OCI-M2 (cell line): ENCODE results near the gene TMPRSS2.

ENCODE experiments used
- DNase-seq: peaks from one replicate; lab custom pipeline; 2025; ENCODE audit not compliant: unreplicated experiment; lab: John Stamatoyannopoulos, UW

TMPRSS2 gene

GRCh38 chr21:41482980-41483379 is 25.0 kb downstream of the TMPRSS2 start:
- no peak for DNase-seq

- no peak for DNase-seq
Observed at GRCh38 chr21:41482301-41482700, 25.7 kb downstream of the TMPRSS2 start.

DNA sequence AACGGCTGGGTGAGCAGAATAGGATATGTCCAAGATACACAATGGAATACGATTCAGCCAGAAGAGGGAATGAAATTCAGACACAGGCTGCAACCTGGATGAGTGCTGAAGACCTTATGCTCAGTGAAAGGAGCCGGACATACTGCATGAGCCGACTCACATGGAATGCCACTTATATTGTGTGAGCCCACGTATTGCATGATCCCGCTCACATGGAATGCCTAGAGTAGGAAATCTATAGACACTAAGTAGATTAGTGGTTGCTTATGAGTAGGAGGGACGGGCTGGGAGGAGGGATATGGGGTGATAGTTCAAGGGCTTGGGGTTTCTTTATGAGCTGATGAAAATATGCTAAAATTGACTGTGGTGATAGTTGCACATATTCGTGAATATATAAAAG is 26.8 kb downstream of the TMPRSS2 start:
- DNase-seq: no peak

DNA sequence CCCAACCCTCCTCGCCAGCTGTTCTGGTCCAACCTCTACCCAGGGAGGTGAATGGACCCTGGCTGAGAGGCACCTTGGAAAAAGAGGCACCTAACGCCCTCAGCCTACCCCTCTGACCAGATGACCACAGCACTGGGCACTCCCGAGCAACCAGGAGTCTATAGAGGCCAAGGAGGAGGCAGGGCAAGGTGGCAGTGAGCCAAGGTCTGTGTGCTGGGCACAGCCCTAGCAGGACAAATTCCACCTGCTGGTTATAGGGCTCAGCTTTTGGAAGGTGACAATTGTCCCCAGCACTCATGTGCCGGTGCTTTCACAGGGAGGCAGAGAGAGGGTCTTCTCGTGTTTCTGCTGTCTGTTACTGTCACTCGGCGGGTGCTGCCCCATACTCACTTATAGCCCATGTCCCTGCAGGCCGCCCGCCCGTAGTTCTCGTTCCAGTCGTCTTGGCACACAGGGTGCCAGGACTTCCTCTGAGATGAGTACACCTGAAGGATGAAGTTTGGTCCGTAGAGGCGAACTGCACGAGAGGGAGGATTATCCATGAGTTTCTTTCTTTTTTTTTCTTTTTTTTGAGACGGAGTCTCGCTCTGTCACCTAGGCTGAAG is 27.8 kb downstream of the TMPRSS2 start:
- DNase-seq: no peak

GRCh38 chr21:41479686-41480085 is 28.3 kb downstream of the TMPRSS2 start:
- DNase-seq: no peak

DNA sequence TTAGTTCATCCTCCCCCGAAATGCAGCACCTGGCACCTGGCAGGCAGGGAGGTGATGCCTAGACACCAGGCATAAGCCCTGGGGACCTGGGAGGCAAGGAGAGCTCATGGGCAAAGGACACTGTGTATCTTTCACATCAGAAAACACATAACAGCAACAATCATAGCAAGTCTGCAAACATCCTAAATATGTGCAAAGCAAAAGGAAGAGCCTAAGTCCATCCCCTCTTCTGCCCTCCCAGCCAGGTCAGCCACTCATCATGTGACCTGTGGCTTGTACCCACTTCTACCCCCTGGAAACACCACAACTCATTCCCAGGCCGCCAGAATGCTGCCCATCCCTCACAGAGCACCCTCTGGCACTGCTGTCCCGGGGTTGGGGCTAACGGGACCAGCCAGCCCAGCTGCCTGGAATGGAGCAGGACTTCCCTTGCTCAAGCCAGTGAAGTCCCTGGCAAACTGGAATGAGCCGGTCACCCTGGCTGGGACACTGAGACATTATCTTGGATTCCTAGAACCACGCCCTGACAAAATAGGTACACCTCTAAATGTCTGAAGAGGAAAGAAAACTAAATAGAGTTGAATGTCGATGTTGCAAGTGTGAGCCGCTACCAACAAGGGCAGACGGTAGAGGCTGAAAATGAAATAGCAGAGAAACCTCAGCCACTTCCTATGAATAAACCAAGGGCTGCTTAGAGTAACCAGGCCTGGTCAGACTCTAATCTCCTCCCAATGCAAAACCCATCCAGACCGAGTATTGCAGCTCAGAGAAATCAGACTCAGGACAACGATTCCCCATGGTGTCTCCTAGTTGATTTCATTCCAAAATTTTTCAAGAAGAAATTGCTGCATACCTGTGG is 29.4 kb downstream of the TMPRSS2 start:
- no peak for DNase-seq

DNA sequence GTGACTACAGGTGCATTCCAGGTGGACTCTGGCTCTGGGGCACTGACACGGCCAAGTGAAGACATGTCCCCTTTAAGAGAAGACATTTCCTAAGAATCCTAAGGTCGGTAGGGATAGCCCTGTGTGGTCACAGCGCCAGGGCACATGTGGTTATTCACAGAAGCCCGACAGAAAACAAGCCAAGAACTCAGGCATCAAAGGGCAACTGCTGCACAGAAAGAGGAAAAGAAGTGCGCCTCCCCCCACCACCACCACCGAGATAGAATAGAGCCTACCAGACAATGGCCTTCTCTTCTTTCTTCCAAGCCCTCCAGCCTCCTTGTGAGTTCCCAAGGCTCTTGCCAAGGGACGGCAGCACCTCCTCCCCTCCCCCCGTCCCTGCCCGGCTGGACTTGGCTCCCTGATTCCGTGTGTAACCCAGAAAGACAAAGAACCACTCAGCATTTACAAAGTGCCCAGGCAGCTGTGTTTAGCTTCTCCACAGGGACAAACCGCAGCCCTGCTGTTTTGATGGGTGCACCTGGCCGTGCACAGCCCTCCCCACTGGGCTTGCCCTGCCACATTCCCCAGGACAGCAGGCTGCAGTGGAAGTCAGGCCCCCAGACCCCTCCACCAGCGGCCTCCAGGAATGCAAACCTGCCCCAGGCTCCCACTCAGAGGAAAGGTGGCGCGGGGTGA is 30.2 kb downstream of the TMPRSS2 start:
- no peak for DNase-seq

- no peak for DNase-seq
Observed at GRCh38 chr21:41475714-41476420, 32.1 kb downstream of the TMPRSS2 start.

DNA sequence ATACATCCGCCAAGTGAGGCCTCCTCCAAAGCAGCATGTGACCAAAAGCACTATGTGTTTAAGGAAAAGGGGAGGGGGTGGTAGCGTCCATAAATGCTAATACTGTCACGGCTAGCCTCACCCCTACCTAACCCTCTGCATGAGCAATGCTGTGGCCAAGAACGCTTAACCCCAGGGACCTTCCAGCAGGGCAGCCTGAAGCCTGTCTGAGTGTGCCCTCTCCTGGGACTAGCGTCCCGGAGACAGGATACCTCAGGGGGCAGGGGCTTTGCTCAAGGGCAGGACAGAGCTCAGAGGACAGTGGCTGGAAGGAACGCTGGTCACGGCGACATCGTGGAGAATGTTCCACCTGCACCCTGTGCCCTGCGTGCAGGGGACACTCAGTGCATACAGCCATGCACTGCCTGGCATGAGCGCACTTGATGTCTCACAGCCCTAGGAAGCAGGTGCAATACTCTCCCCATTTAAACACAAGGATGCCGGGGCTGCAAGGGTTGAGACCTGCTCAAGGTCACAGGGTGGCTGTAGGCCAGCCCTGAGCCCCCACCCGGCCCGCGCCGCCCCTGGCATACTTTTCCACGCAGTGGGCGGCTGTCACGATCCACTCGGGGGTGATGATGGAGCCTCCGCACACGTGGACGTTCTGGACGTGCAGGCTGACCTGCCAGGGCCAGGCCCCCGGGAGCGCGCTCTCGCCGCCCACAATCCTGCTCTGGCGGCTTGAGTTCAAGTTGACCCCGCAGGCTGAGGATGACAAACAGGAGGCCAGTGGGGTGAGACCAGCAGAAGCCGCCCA is 35.0 kb downstream of the TMPRSS2 start:
- no peak for DNase-seq

- DNase-seq: no peak
Observed at GRCh38 chr21:41470054-41470453, 37.9 kb downstream of the TMPRSS2 start.

- no peak for DNase-seq
Observed at GRCh38 chr21:41466024-41466820, 41.7 kb downstream of the TMPRSS2 start.

DNA sequence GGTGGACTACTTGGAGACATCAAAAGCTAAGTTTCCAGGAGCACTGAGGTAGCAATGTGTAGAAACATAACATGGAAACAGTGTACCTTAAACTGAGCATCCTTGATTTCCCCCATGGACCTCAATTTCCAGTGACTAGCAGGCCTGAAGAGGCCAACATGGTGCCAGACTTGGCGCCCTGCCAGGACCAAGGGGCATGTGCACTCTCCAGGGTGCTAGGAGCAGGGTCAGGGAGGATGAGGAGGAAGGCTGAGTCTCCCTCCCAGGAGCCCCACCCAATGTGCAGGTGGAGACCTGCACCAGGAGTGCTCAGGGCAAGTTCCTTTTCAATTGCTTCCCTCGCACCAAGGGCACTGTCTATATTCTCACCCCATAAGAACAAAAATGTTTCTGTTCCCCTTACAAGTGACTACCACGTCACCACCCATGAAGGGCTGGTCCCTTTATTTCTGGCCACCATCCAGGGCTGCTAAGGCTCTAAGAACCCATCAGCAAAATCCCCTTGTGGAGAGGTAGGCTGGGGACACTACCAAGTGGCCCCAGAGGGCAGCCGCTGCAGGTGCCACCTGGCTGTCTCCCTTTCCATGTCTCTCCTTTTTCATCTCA is 42.7 kb downstream of the TMPRSS2 start:
- no peak for DNase-seq

DNA sequence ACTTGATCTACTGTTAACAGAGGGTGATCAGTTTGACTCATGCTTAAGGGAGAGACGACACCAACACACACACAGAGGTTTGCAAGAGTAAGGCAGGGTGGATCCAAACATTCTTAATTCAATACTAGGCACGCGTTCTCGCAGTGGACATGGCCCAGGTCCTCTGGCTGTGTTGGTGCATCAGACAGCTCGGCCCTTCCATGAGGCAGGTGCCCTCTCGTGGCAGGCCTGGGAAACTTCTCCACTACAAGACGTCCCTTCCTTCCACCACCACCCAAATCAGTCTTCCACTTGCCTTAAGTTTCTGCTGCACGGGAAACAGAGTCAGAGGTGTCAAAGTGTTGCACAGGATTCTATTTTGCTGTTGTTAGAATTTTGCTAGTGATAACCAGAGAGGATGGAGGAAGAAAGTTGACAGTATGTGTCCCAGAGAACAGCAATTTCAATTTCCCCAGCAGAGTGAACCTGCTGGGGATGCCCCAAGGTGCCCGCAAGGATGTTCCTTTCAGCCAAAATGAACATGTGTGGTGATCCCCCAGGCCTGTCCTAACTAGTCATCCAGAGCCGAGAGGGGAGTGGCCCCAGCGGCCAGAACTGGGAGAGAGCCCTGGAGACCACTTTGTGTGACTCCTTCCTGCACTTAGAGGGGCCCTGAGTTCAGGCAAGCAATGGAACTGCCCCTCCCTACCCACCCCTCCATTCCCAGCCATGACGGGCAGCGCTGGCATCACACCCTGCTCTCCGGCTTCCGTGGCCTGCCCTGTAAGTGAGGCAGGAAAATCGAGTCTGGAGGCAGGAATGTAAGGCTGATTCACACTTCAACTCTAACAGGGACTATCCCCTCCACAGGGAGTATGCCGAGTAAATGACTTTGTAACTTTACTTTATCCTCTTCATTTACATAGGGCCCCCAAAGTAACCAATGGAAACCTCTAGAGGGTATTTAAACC is 47.1 kb downstream of the TMPRSS2 start:
- DNase-seq: no peak

- no peak for DNase-seq
Observed at GRCh38 chr21:41459884-41460534, 47.9 kb downstream of the TMPRSS2 start.

GRCh38 chr21:41458559-41458958 is 49.4 kb downstream of the TMPRSS2 start:
- DNase-seq: no peak

DNA sequence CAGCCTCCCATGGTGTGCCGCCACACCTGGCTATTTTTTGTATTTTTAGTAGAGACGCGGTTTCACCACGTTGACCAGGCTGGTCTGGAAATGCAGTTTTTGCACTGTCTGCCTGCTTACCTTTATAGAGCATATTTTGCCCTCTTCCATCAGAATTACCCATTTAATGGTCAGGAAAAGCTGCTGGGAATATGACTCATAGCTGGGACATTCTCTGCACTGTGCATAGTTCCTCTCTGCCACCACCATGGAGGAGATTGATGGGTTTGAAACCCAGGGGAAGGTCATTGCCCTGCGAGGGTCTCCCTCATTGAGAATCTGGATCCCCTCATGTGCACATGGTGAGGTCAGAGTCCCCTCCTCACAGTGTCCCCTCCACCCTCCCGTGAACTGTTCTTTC is 49.8 kb downstream of the TMPRSS2 start:
- DNase-seq: no peak

DNA sequence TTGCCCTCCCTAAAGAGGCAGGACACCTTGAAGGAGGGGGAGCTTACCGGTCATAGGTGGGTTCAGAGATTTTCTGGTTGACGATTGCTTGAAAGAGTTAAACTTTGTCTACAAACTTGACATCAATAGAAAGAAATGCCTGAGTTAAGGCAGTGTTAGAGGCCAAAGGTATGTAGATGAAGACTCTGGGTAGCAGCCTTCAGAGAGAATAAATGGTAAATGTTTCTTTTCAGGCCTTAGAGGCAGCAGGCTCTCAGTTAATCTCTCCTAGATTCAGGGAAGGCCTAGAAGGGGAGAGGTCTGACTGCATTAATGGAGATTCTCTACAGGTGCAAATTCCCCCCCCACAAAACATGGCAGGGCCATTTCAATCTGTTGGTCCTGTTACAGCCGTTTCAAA is 54.2 kb downstream of the TMPRSS2 start:
- DNase-seq: no peak

- no peak for DNase-seq
Observed at GRCh38 chr21:41453198-41453597, 54.8 kb downstream of the TMPRSS2 start.
